Stimulated activated CD4-positive, alpha-beta T cell treated with anti-CD3 and anti-CD28 coated beads, Interleukin-1b, Interleukin-23, amount 100 ng/mL, for 1 hour (primary cell): Measurements from ENCODE around the gene BLVRA.
"Not testable (repeated sequence)": the region's sequence is repeated elsewhere in the genome, so short reads cannot be mapped to it uniquely, and the experiment has no call there.

Experiments
- DNase-seq, 2 donors: peaks; one replicate each; pipeline ENCODE4 v3.0.0-alpha.2; 2020; ENCODE audit warnings: low read depth in 2 of 2

BLVRA gene

DNA sequence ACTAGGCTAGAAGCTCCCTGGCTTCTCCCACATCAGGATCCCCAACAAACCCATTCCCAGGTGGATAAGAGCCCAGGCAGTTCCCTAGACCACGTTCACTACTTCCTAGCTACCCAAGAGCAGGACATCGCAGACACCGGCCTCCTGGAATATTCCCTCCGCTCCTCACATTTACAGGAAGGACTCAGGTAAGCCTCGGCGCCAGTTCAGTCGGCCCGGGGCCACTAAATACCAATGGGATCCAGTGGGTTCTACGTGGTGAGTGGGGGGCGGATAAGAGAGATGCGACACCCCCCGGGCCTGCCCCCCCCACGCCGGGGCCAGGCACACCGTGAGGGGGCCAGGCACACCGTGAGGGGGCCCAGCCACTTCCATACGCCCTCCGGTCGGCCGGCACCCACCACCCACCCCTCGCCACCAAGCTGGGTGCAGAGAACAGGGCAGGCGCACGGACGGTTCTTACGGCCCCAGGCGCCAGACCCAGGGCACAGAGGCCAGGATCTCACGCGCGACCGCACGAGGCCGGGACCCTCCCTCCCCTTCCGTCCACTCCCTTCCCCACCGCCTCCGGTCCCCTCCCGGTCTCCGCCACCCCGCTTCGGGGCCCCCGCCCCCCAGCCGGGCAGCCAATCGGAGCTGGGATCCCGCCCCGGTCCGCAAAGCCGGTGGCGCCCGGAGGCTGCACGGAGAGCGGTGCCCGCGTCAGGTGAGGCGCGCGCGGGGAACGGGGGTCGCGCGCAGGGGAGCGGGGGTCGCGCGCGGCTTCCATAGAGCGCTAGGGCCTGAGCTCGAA is at the start of gene BLVRA:
Gene BLVRA, plus strand, starts transcription at position 652 of the 793 bp plus-strand sequence. CDS start 12,479 bp downstream, outside the sequence.
- DNase-seq = peak; percentile 14 to 50

- DNase-seq = no peak
These were observed 47.0 kb upstream of the BLVRA start for GRCh38 chr7:43711503-43711902.

DNA sequence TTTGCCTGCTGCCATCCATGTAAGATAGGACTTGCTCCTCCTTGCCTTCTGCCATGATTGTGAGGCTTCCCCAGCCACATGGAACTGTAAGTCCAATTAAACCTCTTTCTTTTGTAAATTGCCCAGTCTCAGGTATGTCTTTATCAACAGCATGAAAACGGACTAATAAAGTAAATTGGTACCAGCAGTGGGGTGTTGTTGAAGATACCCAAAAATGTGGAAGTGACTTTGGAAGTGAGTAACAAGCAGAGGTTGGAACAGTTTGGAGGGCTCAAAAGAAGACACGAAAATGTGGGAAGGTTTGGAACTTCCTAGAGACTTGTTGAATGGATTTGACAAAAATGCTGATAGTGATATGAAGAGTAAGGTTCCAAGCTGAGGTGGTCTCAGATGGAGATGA is 42.5 kb upstream of the BLVRA start:
- DNase-seq = not testable (repeated sequence)

DNA sequence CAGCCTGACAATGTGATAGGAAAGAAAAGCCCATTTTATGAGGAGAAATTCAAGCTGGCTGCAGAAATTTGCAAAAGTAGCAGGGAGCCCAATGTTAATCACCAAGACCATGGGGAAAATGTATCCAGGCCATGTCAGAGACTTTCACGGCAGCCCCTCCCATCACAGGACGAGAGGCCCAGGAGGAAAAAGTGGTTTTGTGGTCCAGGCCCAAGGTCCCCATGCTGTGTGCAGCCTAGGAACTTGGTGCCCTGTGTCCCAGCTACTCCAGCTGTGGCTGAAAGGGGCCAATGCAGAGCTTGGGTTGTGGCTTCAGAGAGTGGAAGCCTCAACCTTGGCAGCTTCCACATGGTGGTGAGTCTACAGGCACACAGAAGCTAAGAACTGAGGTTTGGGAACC is 41.9 kb upstream of the BLVRA start:
- no peak for DNase-seq

GRCh38 chr7:43721193-43721806 is 37.2 kb upstream of the BLVRA start:
- no peak for DNase-seq

GRCh38 chr7:43723007-43723341 is 35.5 kb upstream of the BLVRA start:
- no peak for DNase-seq

DNA sequence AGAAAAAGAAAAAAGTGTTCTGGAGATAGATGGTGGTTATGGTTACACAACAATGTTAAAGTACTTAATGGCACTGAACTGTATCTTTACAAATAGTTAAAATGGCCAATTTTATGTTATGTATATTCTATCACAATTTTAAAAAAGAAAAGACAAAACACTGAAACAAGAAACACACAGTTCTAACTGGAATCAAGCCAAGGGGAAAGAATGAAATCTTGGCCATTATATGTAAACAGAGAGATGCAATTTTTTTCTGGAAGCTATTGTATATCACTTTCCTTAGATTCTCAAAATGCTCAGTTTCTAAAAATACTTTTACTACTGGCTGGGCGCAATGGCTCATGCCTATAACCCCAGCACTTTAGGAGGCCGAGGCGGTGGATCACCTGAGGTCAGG is 33.2 kb upstream of the BLVRA start:
- no peak for DNase-seq

DNA sequence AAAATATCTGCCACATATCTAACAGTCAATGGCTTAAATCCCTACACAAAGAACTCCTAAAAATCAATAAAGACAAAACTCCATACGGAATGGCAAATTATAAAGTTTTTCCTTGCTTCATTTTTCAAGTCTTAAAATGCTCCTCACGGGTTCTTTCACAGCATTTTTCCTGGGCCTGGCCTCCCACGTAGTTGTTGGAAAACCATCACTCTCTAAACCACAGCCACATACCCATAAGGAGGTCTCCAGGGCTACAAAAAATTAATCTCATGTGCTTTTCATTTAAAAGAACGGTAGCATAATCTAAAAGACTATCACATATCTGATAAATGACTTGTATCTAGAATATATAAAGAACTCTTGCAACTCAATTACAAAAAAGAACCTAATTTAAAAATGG is 32.0 kb upstream of the BLVRA start:
- DNase-seq = no peak

GRCh38 chr7:43727003-43727402 is 31.5 kb upstream of the BLVRA start:
- no peak for DNase-seq

DNA sequence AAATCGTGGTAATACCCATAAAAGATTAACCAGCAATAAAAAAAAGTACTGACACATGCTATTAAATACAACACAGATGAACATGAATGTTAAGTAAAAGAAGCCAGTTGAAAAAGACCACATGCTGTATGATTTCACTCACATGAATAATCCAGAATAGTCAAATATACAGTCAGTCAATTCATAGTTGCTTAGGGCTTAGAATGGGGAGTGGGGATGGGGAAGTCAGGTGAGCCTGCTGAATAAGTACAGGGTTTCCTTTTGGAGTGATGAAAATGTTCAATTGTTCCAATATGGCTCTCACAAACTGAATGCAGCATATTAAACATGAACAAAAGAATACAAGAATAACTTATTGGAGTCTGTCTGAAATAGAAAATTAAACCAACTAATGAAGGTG is 31.0 kb upstream of the BLVRA start:
- DNase-seq = no peak

DNA sequence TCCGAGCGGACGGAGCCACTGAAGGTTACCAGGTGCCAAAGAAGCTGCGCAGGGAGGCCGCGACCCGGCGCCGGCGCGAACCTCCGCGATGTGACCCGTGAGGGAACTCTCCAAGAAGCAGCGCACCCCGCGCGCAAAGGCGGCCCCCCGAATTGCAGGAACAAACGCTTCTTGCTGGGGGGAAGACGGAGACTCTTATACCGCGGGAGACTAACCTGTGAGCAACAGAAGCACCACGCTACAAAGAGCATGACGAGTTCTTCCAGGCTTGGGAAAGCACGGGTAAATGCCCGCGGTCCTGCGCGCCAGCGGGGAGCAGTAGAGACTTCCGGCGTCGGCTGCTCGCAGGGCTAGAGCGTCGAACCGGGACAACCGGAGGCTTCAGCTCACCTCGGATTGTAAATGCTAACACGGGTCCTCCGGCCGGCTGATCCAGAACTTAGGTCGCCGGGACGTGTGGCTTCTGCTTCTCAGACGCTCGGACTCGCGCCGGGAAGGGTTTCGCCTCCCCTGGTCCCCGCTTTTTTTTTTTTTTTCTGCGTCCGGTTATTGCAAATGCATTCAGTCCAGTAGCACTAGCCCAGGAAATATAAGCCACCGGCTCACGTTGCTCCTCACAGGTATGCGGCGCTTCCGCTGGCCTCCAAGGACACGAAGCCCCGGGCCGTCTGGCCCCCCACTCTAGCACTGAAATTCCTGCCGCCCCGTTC is 29.1 kb upstream of the BLVRA start, which contains the start of gene COA1:
Gene COA1, minus strand, starts transcription at position 310 of the 710 bp plus-strand sequence. CDS start 80,909 bp downstream, outside the sequence.
- peak; percentile 50 to 71 for DNase-seq

DNA sequence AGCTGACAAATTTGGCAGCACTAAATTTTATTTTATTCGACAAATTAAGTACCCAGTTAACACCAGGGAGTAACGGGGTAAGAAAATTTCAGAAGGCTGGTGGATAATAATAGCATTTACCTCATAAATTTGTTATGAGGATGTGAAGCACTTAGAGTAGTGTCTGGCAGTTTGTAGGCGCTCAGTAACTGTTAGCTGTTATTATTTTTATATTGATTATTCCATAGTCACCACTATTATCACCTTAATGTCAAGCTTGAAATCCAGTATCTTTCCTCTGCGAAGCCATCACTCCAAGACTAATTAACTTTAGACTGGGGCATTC is 28.6 kb upstream of the BLVRA start:
- no peak for DNase-seq

GRCh38 chr7:43731494-43731893 is 27.0 kb upstream of the BLVRA start:
- DNase-seq = not testable (repeated sequence)

DNA sequence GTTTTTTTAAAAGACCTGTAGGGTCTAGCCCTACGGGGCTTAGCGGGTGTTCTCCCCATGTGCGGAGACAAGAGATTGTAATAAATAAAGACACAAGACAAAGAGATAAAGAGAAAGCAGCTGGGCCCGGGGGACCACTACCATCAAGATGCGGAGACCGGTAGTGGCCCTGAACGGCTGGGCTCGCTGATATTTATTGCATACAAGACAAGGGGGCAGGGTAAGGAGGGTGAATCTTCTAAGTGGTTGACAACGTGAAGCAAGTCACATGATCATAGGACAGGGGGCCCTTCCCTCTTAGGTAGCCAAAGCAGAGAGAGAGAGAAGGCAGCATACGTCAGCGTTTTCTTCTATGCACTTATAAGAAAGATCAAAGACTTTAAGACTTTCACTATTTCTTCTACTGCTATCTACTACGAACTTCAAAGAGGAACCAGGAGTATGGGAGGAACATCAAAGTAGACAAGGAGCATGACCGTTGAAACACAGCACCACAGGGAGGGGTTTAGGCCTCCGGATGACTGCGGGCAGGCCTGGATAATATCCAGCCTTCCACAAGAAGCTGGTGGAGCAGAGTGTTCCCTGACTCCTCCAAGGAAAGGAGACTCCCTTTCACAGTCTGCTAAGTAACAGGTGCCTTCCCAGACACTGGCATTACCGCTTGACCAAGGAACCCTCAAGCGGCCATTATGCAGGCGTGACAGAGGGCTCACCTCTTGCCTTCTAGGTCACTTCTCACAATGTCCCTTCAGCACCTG is 23.7 kb upstream of the BLVRA start:
- DNase-seq = not testable (repeated sequence)

GRCh38 chr7:43735403-43735801 is 23.1 kb upstream of the BLVRA start:
- no peak for DNase-seq

- DNase-seq = no peak
These were observed 22.5 kb upstream of the BLVRA start for GRCh38 chr7:43735802-43736603.

DNA sequence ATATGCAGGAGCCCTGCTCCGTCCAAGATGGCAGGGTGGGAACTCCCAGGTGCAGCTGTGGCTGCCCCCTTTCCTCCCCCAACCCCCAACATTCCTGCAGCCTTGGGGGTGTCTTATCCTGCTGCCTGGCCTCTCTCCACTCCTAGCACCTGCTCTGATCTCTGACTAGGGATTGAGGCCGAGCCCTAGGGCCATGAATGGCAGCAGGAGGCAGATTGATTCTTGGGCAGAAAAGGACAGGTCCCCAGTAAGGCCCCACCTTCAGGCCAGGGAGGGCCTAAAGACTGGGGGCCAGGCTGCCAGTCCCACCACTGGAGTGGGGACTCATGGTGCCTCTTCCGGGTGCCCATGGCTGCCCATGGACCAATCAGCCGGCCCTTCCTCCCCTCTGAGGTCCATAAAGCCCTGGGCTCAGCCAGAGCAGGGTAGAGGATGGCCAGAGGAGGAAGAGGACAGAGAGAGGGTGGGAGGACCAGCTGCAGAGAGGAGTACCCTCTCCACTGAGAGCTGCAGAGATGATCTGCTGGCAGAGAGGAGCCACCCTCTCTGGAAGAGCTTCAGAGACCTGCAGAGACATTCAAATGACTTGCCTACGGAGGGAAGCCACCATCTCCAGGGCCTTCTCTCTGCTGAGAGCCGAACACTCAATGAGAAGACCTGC is 20.9 kb upstream of the BLVRA start:
- DNase-seq = no peak

GRCh38 chr7:43742692-43743091 is 15.8 kb upstream of the BLVRA start:
- DNase-seq = no peak

GRCh38 chr7:43747328-43748105 is 11.0 kb upstream of the BLVRA start:
- no peak for DNase-seq

- no peak for DNase-seq
These were observed 9.0 kb upstream of the BLVRA start for GRCh38 chr7:43749383-43749940.
